GM23248 (cell line): ENCODE data around the gene ANXA7.

Experiments used
- EZH2 ChIP-seq: fragments of 200-600 bp; sonication (generic); IDR thresholded peaks from 2 replicates; pipeline ENCODE4 v1.6.1; 2018; ENCODE audit warnings: antibody characterized with exemption, mild to moderate bottlenecking; ENCODE audit not compliant: insufficient read depth, poor library complexity, severe bottlenecking
- EZH2phosphoT487 ChIP-seq: fragments of 200-600 bp; sonication (generic); IDR thresholded peaks from 2 replicates; pipeline ENCODE4 v1.6.1; 2018; ENCODE audit warnings: antibody characterized with exemption, moderate library complexity, mild to moderate bottlenecking, low read depth; ENCODE audit not compliant: insufficient read depth

GRCh38 chr10:73398024-73398423, 15.8 kb downstream of the ANXA7 start:
- TF ChIP-seq EZH2 = no peak
- no peak for TF ChIP-seq EZH2phosphoT487
